IMR-90 (cell line): Measurements from ENCODE around the gene INHBC. TPM values are rescaled to one million over a fixed set of nuclear protein-coding genes. Genes with fewer than 3 reads are reported as not detected.

ENCODE experiments used
- ATAC-seq: fragments of 200-7000 bp; cut with Tn5 transposase; 2 replicates; pipeline ENCODE4 v1.9.1; 2020; ENCODE audit warnings: low read depth, mild to moderate bottlenecking, moderate library complexity
- BruUV-seq: library from RNA; stranded (reverse); fragments of 400-500 nt; replicated peaks from 2 replicates; lab custom pipeline; 2021; lab: Mats Ljungman, UMichigan
- CTCF ChIA-PET: fragments of 300-600 bp; formaldehyde crosslinking; extraction: SDS; loops from one replicate; lab custom pipeline; 2021; ENCODE audit warnings: antibody characterized with exemption; lab: Yijun Ruan, JAX
- POLR2A ChIA-PET: fragments of 300-600 bp; sonication (Branson Sonifier 250); formaldehyde crosslinking; loops from one replicate; lab custom pipeline; 2022; ENCODE audit warnings: antibody characterized with exemption; ENCODE audit not compliant: unreplicated experiment; lab: Charles Lee
- DNase-seq: peaks from one replicate; pipeline ENCODE4 v3.0.0; 2013
- H2AFZ ChIP-seq: replicated peaks from 2 replicates; pipeline ENCODE3; 2013; ENCODE audit warnings: low read length, mild to moderate bottlenecking; ENCODE audit not compliant: poor library complexity
- H2AK5ac ChIP-seq: 2 replicates; pipeline ENCODE4 v1.6.1; 2013; ENCODE audit warnings: low read depth, low read length, inconsistent platforms
- H2AK9ac ChIP-seq: replicated peaks from 2 replicates; pipeline ENCODE3; 2013; ENCODE audit warnings: mild to moderate bottlenecking, low read depth, low read length, moderate library complexity; ENCODE audit not compliant: poor library complexity
- H2BK120ac ChIP-seq: 2 replicates; pipeline ENCODE4 v1.6.1; 2013; ENCODE audit warnings: low read depth, low read length, inconsistent platforms
- H2BK15ac ChIP-seq: 3 replicates; pipeline ENCODE4 v1.6.1; 2013; ENCODE audit warnings: low read depth, low read length, inconsistent platforms
- H2BK20ac ChIP-seq: 2 replicates; pipeline ENCODE4 v1.6.1; 2013; ENCODE audit warnings: low read depth, mild to moderate bottlenecking, inconsistent platforms, low read length, moderate library complexity
- H2BK5ac ChIP-seq: 2 replicates; pipeline ENCODE4 v1.6.1; 2013; ENCODE audit warnings: mild to moderate bottlenecking, low read depth, low read length, inconsistent platforms; ENCODE audit not compliant: poor library complexity, severe bottlenecking
- H3K14ac ChIP-seq: replicated peaks from 2 replicates; pipeline ENCODE4 v1.6.1; 2013; ENCODE audit warnings: low read depth, low read length, inconsistent platforms
- H3K18ac ChIP-seq: 2 replicates; pipeline ENCODE4 v1.6.1; 2013; ENCODE audit warnings: low read depth, low read length, control low read depth
- H3K23ac ChIP-seq: 2 replicates; pipeline ENCODE4 v1.6.1; 2013; ENCODE audit warnings: low read depth, low read length, inconsistent platforms
- H3K27ac ChIP-seq: 2 replicates; pipeline ENCODE4 v1.5.1; 2013; ENCODE audit warnings: mild to moderate bottlenecking, control low read depth, low read length; ENCODE audit not compliant: insufficient read depth
- H3K27me3 ChIP-seq: 2 replicates; pipeline ENCODE4 v1.6.1; 2013; ENCODE audit warnings: low read length; ENCODE audit not compliant: control insufficient read depth, insufficient read depth
- H3K36me3 ChIP-seq: 2 replicates; pipeline ENCODE4 v1.6.1; 2013; ENCODE audit warnings: low read length, mixed read lengths; ENCODE audit not compliant: control insufficient read depth, insufficient read depth
- H3K4ac ChIP-seq: 2 replicates; pipeline ENCODE4 v1.6.1; 2013; ENCODE audit warnings: low read depth, low read length, inconsistent platforms
- H3K4me1 ChIP-seq: 2 replicates; pipeline ENCODE4 v1.6.1; 2013; ENCODE audit warnings: low read length, mixed read lengths; ENCODE audit not compliant: control insufficient read depth, insufficient read depth
- H3K4me2 ChIP-seq: 2 replicates; pipeline ENCODE4 v1.6.1; 2013; ENCODE audit warnings: low read depth, mild to moderate bottlenecking, control low read depth, low read length, moderate library complexity
- H3K4me3 ChIP-seq: 2 replicates; pipeline ENCODE4 v1.5.1; 2013; ENCODE audit warnings: low read depth, mild to moderate bottlenecking, control low read depth, low read length, moderate library complexity; ENCODE audit not compliant: insufficient read depth
- H3K56ac ChIP-seq: 2 replicates; pipeline ENCODE4 v1.6.1; 2013; ENCODE audit warnings: low read length, inconsistent platforms; ENCODE audit not compliant: insufficient read depth; ENCODE audit errors: extremely low read depth
- H3K79me1 ChIP-seq, 2 experiments: 2 replicates each; pipeline ENCODE4 v1.6.1; 2013; ENCODE audit warnings: low read length in 2 of 2, inconsistent platforms in 1 of 2, low read depth in 1 of 2
- H3K9ac ChIP-seq: 2 replicates; pipeline ENCODE4 v1.6.1; 2013; ENCODE audit warnings: low read depth, low read length, control low read depth
- H3K9me1 ChIP-seq: 2 replicates; pipeline ENCODE4 v1.6.1; 2013; ENCODE audit warnings: low read length, inconsistent platforms; ENCODE audit not compliant: insufficient read depth
- H3K9me3 ChIP-seq: 2 replicates; pipeline ENCODE4 v1.6.1; 2013; ENCODE audit warnings: low read length; ENCODE audit not compliant: control insufficient read depth, insufficient read depth
- H4K20me1 ChIP-seq: 2 replicates; pipeline ENCODE4 v1.6.1; 2013; ENCODE audit warnings: low read length, inconsistent platforms; ENCODE audit not compliant: insufficient read depth
- H4K5ac ChIP-seq: 2 replicates; pipeline ENCODE4 v1.6.1; 2013; ENCODE audit warnings: mild to moderate bottlenecking, low read depth, low read length, control low read depth
- H4K8ac ChIP-seq, 2 experiments: 2 replicates each; pipeline ENCODE4 v1.6.1; 2013; ENCODE audit warnings: low read depth in 2 of 2, low read length in 2 of 2, control low read depth in 1 of 2, inconsistent platforms in 1 of 2
- H4K91ac ChIP-seq: 2 replicates; pipeline ENCODE4 v1.6.1; 2013; ENCODE audit warnings: low read depth, low read length, inconsistent platforms; ENCODE audit not compliant: insufficient read depth
- BHLHE40 ChIP-seq: fragments of 150-350 bp; IDR thresholded peaks from 2 replicates; pipeline ENCODE4 v1.6.1; 2016; ENCODE audit warnings: mild to moderate bottlenecking, low read depth, low read length
- CEBPB ChIP-seq: IDR thresholded peaks from 2 replicates; pipeline ENCODE4 v1.6.1; 2012; ENCODE audit warnings: low read depth, low read length, improper control_type of control experiment
- CHD1 ChIP-seq: IDR thresholded peaks from 2 replicates; pipeline ENCODE4 v1.6.1; 2012; ENCODE audit warnings: low read depth, low read length, improper control_type of control experiment
- FOS ChIP-seq: fragments of 150-350 bp; IDR thresholded peaks from 2 replicates; pipeline ENCODE4 v1.6.1; 2016; ENCODE audit warnings: low read depth, low read length
- MAFK ChIP-seq: IDR thresholded peaks from 2 replicates; pipeline ENCODE4 v1.6.1; 2012; ENCODE audit warnings: low read depth, low read length, improper control_type of control experiment
- MAZ ChIP-seq: IDR thresholded peaks from 2 replicates; pipeline ENCODE4 v1.6.1; 2012; ENCODE audit warnings: low read depth, mild to moderate bottlenecking, low read length, improper control_type of control experiment, moderate library complexity, borderline replicate concordance
- NFE2L2 ChIP-seq: fragments of 150-350 bp; IDR thresholded peaks from 2 replicates; pipeline ENCODE4 v1.6.1; 2016; ENCODE audit warnings: low read depth, mild to moderate bottlenecking, low read length
- POLR2A ChIP-seq: IDR thresholded peaks from 2 replicates; pipeline ENCODE4 v1.6.1; 2012; ENCODE audit warnings: mild to moderate bottlenecking, low read depth, low read length
- RCOR1 ChIP-seq: IDR thresholded peaks from 2 replicates; pipeline ENCODE4 v1.6.1; 2012; ENCODE audit warnings: mild to moderate bottlenecking, low read length, improper control_type of control experiment; ENCODE audit not compliant: insufficient replicate concordance
- RFX5 ChIP-seq: IDR thresholded peaks from 2 replicates; pipeline ENCODE4 v1.8.0; 2012; ENCODE audit warnings: low read depth, mild to moderate bottlenecking, low read length, moderate library complexity
- SMC3 ChIP-seq: fragments of 150-350 bp; IDR thresholded peaks from 2 replicates; pipeline ENCODE4 v1.6.1; 2016; ENCODE audit warnings: low read depth, mild to moderate bottlenecking, antibody characterized with exemption, low read length, moderate library complexity
- WGBS, 2 experiments: methylation state at CpG; one replicate each; pipeline versions ENCODE4 v1.1.5 to v1.1.7; 2013; ENCODE audit warnings: missing lambda C conversion rate in 2 of 2; ENCODE audit not compliant: insufficient read length in 1 of 2; ENCODE audit errors: extremely low coverage in 2 of 2; 5-methylcytosine and 5-hydroxymethylcytosine counted together
- dilution Hi-C: fragments of 300-500 bp; cut with HindIII; formaldehyde crosslinking; loops from one replicate; pipeline ENCODE4 v1.14.3; 2018; ENCODE audit warnings: low sequenced_read_pairs; ENCODE audit not compliant: unreplicated experiment
- in situ Hi-C: fragments of 300-500 bp; cut with MboI; formaldehyde crosslinking; loops from 3 replicates; pipeline ENCODE4 v1.14.3; 2019; ENCODE audit warnings: low sequenced_read_pairs, inconsistent platforms, mixed read lengths
- intact Hi-C: fragments of 100-400 bp; cut with micrococcal nuclease; formaldehyde crosslinking; loops from 2 replicates; pipeline ENCODE4 v1.10.0; 2022
- polyA plus RNA-seq, 3 experiments: library from polyadenylated mRNA; depleted of rRNA; stranded (reverse); fragments of >200 nt; gene quantifications; 2 replicates each; pipeline ENCODE4 v1.2.3, GENCODE V29; 2012; ENCODE audit warnings: low replicate concordance in 1 of 3
- total RNA-seq: library from RNA; depleted of rRNA; stranded (reverse); fragments of >200 nt; gene quantifications from 2 replicates; pipeline ENCODE4 v1.2.3, GENCODE V29; 2012
- TF ChIP-seq, protein P1 (sequence below): conservative IDR thresholded peaks from 2 replicates; pipeline ENCODE4 v1.5.1; 2012; ENCODE audit warnings: mild to moderate bottlenecking, low read depth, low read length, improper control_type of control experiment
- TF ChIP-seq, protein P2 (sequence below): fragments of 150-350 bp; IDR thresholded peaks from 2 replicates; pipeline ENCODE4 v1.6.1; 2017; ENCODE audit warnings: mild to moderate bottlenecking, antibody characterized with exemption, low read length, low read depth
- TF ChIP-seq, protein P3 (sequence below): fragments of 150-350 bp; IDR thresholded peaks from 2 replicates; pipeline ENCODE4 v1.6.1; 2016; ENCODE audit warnings: low read depth, mild to moderate bottlenecking, low read length, moderate library complexity, borderline replicate concordance

The INHBC gene
- total and polyA plus RNA-seq, 2 of the 4 experiments (the other 2 are of a cell fraction): 0.09 TPM; not detected in 1

DNA sequence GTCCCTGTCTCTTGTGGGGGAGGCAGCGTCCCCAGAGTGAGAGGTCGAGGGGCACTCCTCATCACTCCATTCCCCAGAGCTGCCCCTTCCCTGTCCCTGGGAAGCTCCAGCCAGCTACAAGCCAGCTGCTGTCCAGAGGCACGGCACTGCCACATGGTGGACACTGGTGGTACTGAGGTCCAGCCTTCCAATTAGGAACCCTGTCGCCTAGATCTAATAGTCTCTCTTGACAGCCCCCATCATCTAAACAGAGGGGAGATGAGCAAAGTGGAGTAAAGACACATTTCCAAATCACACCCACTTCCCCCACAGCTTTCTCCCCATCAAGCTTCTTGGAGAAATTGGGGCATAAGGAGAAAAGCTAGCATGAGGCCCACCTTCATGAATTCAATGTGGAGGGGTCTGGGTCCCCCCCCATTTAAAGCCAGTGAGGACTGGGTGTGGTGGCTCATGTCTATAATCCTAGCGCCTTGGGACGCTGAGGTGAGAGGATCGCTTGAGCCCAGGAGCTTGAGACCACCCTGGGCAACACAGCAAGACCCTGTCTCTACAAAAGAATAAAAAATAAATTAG, 18.4 kb downstream of the INHBC start:
- Histone ChIP-seq H3K4me3 (no peak overlapping the region), H4K5ac (peak overlapping the region; percentile 19; the same call in 1 of the 2 replicates), H3K4me1 (peaks cover 33% of the 10 kb centered on the region), H3K9me3 (no peaks in the 10 kb centered on the region), H2BK120ac (peak overlapping the region; percentile 84), H3K14ac (peak overlapping the region; percentile 61), H3K4me2 (peak overlapping the region; percentile 23; the same call in 1 of the 2 replicates), H2AK5ac (peak overlapping the region; percentile 75), H3K27ac (peak overlapping the region; percentile 53; the same call in 1 of the 2 replicates), H2BK20ac (peak overlapping the region; percentile 82), H3K27me3 (no peaks in the 10 kb centered on the region), H2BK15ac (peak overlapping the region; percentile 88; the same call in 1 of the 3 replicates), H4K8ac (peak overlapping the region; percentile 10 to 88; a peak in 2 of 4 replicates), H2AFZ (peak overlapping the region; percentile 76), H3K36me3 (no peaks in the 10 kb centered on the region), H3K23ac (peak overlapping the region; percentile 10; the same call in 1 of the 2 replicates), H3K9me1 (peaks cover 28% of the 10 kb centered on the region), H3K79me1 (peaks cover 0 to 10% of the 10 kb centered on the region in 2 experiments; a peak in 1 of 4 replicates), H2AK9ac (peak overlapping the region; percentile 71), H4K91ac (peak overlapping the region; percentile 87), H3K9ac (no peak overlapping the region), H3K18ac (peak overlapping the region; percentile 19; the same call in 1 of the 2 replicates), H3K4ac (peak overlapping the region; percentile 76), H4K20me1 (no peaks in the 10 kb centered on the region), H2BK5ac (peak overlapping the region; percentile 69), H3K56ac (no peak overlapping the region)
- in situ Hi-C loops (loop anchor here (5.0 kb wide), 2 partner anchors 141 to 186 kb away; no protein-coding TSS in a partner anchor), intact Hi-C loops (loop anchor here (1.0 to 5.0 kb wide), 3 partner anchors 81 to 190 kb away; no protein-coding TSS in a partner anchor), dilution Hi-C loops (no loop called here)
- WGBS, 2 experiments: no CpG with 5 or more reads among the region's 7 CpGs
- CTCF ChIA-PET: interaction anchor here (0.5 to 2.5 kb wide), 22 partner anchors 9 to 213 kb away, joined by 3 to 42 read pairs (median 4); no protein-coding TSS in a partner anchor
- ATAC-seq (peak; percentile 77), DNase-seq (peak; percentile 84)
- POLR2A ChIA-PET: interaction anchor here (1.0 kb wide), 1 partner anchor 145 kb away, joined by 6 read pairs; no protein-coding TSS in a partner anchor
- BruUV-seq: no TSS peak
- TF ChIP-seq, protein P1, sequence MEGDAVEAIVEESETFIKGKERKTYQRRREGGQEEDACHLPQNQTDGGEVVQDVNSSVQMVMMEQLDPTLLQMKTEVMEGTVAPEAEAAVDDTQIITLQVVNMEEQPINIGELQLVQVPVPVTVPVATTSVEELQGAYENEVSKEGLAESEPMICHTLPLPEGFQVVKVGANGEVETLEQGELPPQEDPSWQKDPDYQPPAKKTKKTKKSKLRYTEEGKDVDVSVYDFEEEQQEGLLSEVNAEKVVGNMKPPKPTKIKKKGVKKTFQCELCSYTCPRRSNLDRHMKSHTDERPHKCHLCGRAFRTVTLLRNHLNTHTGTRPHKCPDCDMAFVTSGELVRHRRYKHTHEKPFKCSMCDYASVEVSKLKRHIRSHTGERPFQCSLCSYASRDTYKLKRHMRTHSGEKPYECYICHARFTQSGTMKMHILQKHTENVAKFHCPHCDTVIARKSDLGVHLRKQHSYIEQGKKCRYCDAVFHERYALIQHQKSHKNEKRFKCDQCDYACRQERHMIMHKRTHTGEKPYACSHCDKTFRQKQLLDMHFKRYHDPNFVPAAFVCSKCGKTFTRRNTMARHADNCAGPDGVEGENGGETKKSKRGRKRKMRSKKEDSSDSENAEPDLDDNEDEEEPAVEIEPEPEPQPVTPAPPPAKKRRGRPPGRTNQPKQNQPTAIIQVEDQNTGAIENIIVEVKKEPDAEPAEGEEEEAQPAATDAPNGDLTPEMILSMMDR: peak; percentile 98
- TF ChIP-seq, protein P2, sequence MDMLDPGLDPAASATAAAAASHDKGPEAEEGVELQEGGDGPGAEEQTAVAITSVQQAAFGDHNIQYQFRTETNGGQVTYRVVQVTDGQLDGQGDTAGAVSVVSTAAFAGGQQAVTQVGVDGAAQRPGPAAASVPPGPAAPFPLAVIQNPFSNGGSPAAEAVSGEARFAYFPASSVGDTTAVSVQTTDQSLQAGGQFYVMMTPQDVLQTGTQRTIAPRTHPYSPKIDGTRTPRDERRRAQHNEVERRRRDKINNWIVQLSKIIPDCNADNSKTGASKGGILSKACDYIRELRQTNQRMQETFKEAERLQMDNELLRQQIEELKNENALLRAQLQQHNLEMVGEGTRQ: no peak
- TF ChIP-seq CEBPB (no peak), CHD1 (no peak), SMC3 (peak; percentile 96), MAFK (no peak), RFX5 (no peak), MAZ (peak; percentile 53; the same call in 1 of the 2 replicates), FOS (no peak), BHLHE40 (no peak), POLR2A (no peak; the same call in 1 of the 2 replicates), RCOR1 (no peak), NFE2L2 (no peak)
- TF ChIP-seq, protein P3, sequence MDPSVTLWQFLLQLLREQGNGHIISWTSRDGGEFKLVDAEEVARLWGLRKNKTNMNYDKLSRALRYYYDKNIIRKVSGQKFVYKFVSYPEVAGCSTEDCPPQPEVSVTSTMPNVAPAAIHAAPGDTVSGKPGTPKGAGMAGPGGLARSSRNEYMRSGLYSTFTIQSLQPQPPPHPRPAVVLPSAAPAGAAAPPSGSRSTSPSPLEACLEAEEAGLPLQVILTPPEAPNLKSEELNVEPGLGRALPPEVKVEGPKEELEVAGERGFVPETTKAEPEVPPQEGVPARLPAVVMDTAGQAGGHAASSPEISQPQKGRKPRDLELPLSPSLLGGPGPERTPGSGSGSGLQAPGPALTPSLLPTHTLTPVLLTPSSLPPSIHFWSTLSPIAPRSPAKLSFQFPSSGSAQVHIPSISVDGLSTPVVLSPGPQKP: no peak
